H9 (cell line): Measurements from ENCODE around the gene LAIR2. TPM values are rescaled to one million over a fixed set of nuclear protein-coding genes. Genes with fewer than 3 reads are reported as not detected.

ENCODE experiments used
- DNase-seq: peaks from one replicate; pipeline ENCODE4 v3.0.0-alpha.2; 2017
- H2AFZ ChIP-seq: one replicate; pipeline ENCODE4 v1.6.1; 2013; ENCODE audit warnings: mild to moderate bottlenecking, low read length, control low read depth, moderate library complexity
- H2AK5ac ChIP-seq: 2 replicates; pipeline ENCODE4 v1.6.1; 2013; ENCODE audit warnings: low read length, control low read depth, mixed read lengths; ENCODE audit not compliant: insufficient read length
- H2BK120ac ChIP-seq: one replicate; pipeline ENCODE4 v1.6.1; 2013; ENCODE audit warnings: low read depth, mild to moderate bottlenecking, low read length, control low read depth, inconsistent platforms; ENCODE audit not compliant: poor library complexity, severe bottlenecking
- H2BK12ac ChIP-seq: 2 replicates; pipeline ENCODE4 v1.6.1; 2013; ENCODE audit warnings: low read length, control low read depth, mixed read lengths, low read depth; ENCODE audit not compliant: insufficient read length
- H2BK15ac ChIP-seq: 2 replicates; pipeline ENCODE4 v1.6.1; 2013; ENCODE audit warnings: low read depth, low read length, control low read depth
- H2BK20ac ChIP-seq: one replicate; pipeline ENCODE4 v1.6.1; 2013; ENCODE audit warnings: low read depth, mild to moderate bottlenecking, low read length, control low read depth, inconsistent platforms; ENCODE audit not compliant: poor library complexity, severe bottlenecking
- H2BK5ac ChIP-seq: 2 replicates; pipeline ENCODE4 v1.6.1; 2013; ENCODE audit warnings: low read length, control low read depth, mixed read lengths; ENCODE audit not compliant: insufficient read length
- H3K14ac ChIP-seq: 2 replicates; pipeline ENCODE4 v1.6.1; 2013; ENCODE audit warnings: low read length, control low read depth; ENCODE audit not compliant: insufficient read depth
- H3K18ac ChIP-seq: 2 replicates; pipeline ENCODE4 v1.6.1; 2013; ENCODE audit warnings: low read depth, mild to moderate bottlenecking, mixed read lengths, low read length, control low read depth; ENCODE audit not compliant: insufficient read length
- H3K23ac ChIP-seq: 2 replicates; pipeline ENCODE4 v1.6.1; 2013; ENCODE audit warnings: low read length, control low read depth, mixed read lengths, low read depth; ENCODE audit not compliant: insufficient read length
- H3K23me2 ChIP-seq: 2 replicates; pipeline ENCODE4 v1.6.1; 2013; ENCODE audit warnings: low read depth, mild to moderate bottlenecking, mixed read lengths, low read length, control low read depth; ENCODE audit not compliant: insufficient read length, poor library complexity, severe bottlenecking
- H3K27ac ChIP-seq: 2 replicates; pipeline ENCODE4 v1.5.1; 2013; ENCODE audit warnings: low read length, control low read depth, mixed read lengths, low read depth; ENCODE audit not compliant: insufficient read length
- H3K27me3 ChIP-seq: 2 replicates; pipeline ENCODE4 v1.6.1; 2013; ENCODE audit warnings: low read length, control low read depth, inconsistent platforms; ENCODE audit not compliant: insufficient read depth
- H3K4ac ChIP-seq: 2 replicates; pipeline ENCODE4 v1.6.1; 2013; ENCODE audit warnings: low read depth, mild to moderate bottlenecking, control low read depth, inconsistent platforms, low read length, moderate library complexity
- H3K4me1 ChIP-seq: 2 replicates; pipeline ENCODE4 v1.6.1; 2013; ENCODE audit warnings: low read length, control low read depth, inconsistent platforms; ENCODE audit not compliant: insufficient read depth
- H3K4me2 ChIP-seq: 2 replicates; pipeline ENCODE4 v1.6.1; 2013; ENCODE audit warnings: low read length, control low read depth, mixed read lengths; ENCODE audit not compliant: insufficient read length, insufficient read depth
- H3K56ac ChIP-seq: 2 replicates; pipeline ENCODE4 v1.6.1; 2013; ENCODE audit warnings: low read depth, mild to moderate bottlenecking, mixed read lengths, low read length, control low read depth; ENCODE audit not compliant: insufficient read length
- H3K79me1 ChIP-seq: 2 replicates; pipeline ENCODE4 v1.6.1; 2013; ENCODE audit warnings: low read depth, mild to moderate bottlenecking, moderate library complexity, low read length, control low read depth, inconsistent platforms; ENCODE audit not compliant: insufficient read depth, poor library complexity, severe bottlenecking
- H3K79me2 ChIP-seq: 2 replicates; pipeline ENCODE4 v1.6.1; 2013; ENCODE audit warnings: low read length, control low read depth, inconsistent platforms; ENCODE audit not compliant: insufficient read depth
- H3K9ac ChIP-seq: 2 replicates; pipeline ENCODE4 v1.6.1; 2013; ENCODE audit warnings: low read length, control low read depth, mixed read lengths; ENCODE audit not compliant: insufficient read length; ENCODE audit errors: extremely low read depth
- H3K9me3 ChIP-seq: one replicate; pipeline ENCODE4 v1.6.1; 2013; ENCODE audit warnings: low read depth, low read length, inconsistent platforms; ENCODE audit not compliant: control insufficient read depth
- H3T11ph ChIP-seq: one replicate; pipeline ENCODE4 v1.6.1; 2013; ENCODE audit warnings: mild to moderate bottlenecking, low read length, control low read depth, inconsistent platforms
- H4K20me1 ChIP-seq: one replicate; pipeline ENCODE4 v1.6.1; 2013; ENCODE audit not compliant: control insufficient read depth, insufficient read length, insufficient read depth
- H4K5ac ChIP-seq: 2 replicates; pipeline ENCODE4 v1.6.1; 2013; ENCODE audit warnings: low read depth, mild to moderate bottlenecking, mixed read lengths, low read length, control low read depth; ENCODE audit not compliant: insufficient read length
- H4K8ac ChIP-seq: replicated peaks from 2 replicates; pipeline ENCODE4 v1.6.1; 2013; ENCODE audit warnings: low read length, control low read depth, mixed read lengths, low read depth; ENCODE audit not compliant: insufficient read length
- H4K91ac ChIP-seq: 2 replicates; pipeline ENCODE4 v1.6.1; 2013; ENCODE audit warnings: low read depth, mild to moderate bottlenecking, moderate library complexity, mixed read lengths, low read length, control low read depth; ENCODE audit not compliant: insufficient read length
- H3K27ac Mint-ChIP-seq, 3 experiments: 2 replicates in 2 of 3; 3 replicates in 1 of 3; pipeline ENCODE4 v1.8.0; 2020 to 2021; ENCODE audit warnings: mixed read lengths in 3 of 3, mild to moderate bottlenecking in 1 of 3, moderate library complexity in 1 of 3
- H3K27me3 Mint-ChIP-seq: 2 replicates; pipeline ENCODE4 v1.8.0; 2021; ENCODE audit warnings: low read depth, mild to moderate bottlenecking, moderate library complexity, mixed read lengths
- H3K36me3 Mint-ChIP-seq, 3 experiments: 2 replicates in 2 of 3; 3 replicates in 1 of 3; pipeline ENCODE4 v1.8.0; 2020 to 2021; ENCODE audit warnings: low read depth in 3 of 3, mixed read lengths in 3 of 3; ENCODE audit not compliant: insufficient read depth in 1 of 3
- H3K4me1 Mint-ChIP-seq, 2 experiments: 2 replicates each; pipeline ENCODE4 v1.8.0; 2020; ENCODE audit warnings: mixed read lengths in 2 of 2
- H3K4me3 Mint-ChIP-seq, 2 experiments: 2 replicates in 1 of 2; 3 replicates in 1 of 2; pipeline ENCODE4 v1.8.0; 2020 to 2021; ENCODE audit warnings: mild to moderate bottlenecking in 2 of 2, mixed read lengths in 2 of 2, moderate library complexity in 1 of 2
- H3K9me3 Mint-ChIP-seq, 2 experiments: 2 replicates in 1 of 2; 3 replicates in 1 of 2; pipeline ENCODE4 v1.8.0; 2020; ENCODE audit warnings: mild to moderate bottlenecking in 2 of 2, mixed read lengths in 2 of 2, moderate library complexity in 1 of 2
- CTCF ChIP-seq: fragments of 200-600 bp; sonication (generic); conservative IDR thresholded peaks from 3 replicates; pipeline ENCODE4 v1.8.0; 2021; ENCODE audit warnings: antibody characterized with exemption, mild to moderate bottlenecking
- WGBS: extraction: QIAGEN DNeasy Blood & Tissue Kit; methylation state at CpG from one replicate; pipeline ENCODE4 v1.1.7; 2013; ENCODE audit warnings: missing lambda C conversion rate, low lambda C conversion rate, mixed read lengths; ENCODE audit not compliant: insufficient read length; ENCODE audit errors: extremely low coverage; 5-methylcytosine and 5-hydroxymethylcytosine counted together
- total RNA-seq: library from RNA; stranded (reverse); gene quantifications from 2 replicates; pipeline ENCODE4 v1.2.1, GENCODE V29; 2021

Gene LAIR2
- total RNA-seq, 1 experiment from 2014 or later, result not detected

DNA sequence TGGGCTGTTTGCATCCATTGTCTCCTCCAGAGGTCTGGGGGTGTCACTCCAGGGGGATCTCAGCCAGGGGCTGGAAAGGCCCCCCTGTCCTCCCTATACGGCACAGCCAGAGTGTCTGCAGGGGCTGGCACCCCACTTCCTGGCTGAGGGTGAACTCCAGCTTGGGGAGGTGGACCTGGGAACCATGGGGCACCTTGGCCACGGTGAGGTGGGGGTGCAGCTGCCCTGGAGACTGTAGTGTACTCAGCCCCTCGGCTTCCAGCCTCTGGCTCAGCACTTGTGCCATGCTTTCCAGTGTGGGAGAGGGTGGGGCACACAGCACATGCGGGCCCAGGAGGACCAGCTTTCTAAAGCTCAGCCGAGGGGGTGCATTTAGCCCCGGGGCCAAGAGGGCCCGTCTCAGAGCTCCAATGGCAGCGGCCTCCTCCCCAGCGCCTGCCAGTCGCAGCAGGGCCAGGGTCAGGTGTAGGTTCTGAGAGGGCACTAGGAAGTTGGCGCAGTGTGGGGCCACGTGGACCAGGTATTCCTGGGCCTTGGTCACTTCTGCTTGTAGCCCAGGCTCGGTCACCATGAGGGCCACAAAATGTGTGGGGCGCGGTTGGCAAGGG, 40.5 kb upstream of the LAIR2 start:
- TF ChIP-seq CTCF, result no peak
- H4K8ac ChIP-seq, result no peak overlapping the region
- H3K79me2 ChIP-seq, result no peaks in the 10 kb centered on the region
- H3K4me1 ChIP-seq, result no peaks in the 10 kb centered on the region
- H2BK15ac ChIP-seq, result no peak overlapping the region
- no peak overlapping the region for H3K27ac ChIP-seq
- H3T11ph ChIP-seq, result no peak overlapping the region
- no peaks in the 10 kb centered on the region for H3K79me1 ChIP-seq
- H3K18ac ChIP-seq, result no peak overlapping the region
- H4K5ac ChIP-seq, result no peak overlapping the region
- no peak overlapping the region for H2BK12ac ChIP-seq
- H3K36me3 Mint-ChIP-seq, result peaks cover 21 to 44% (median 44%) of the 10 kb centered on the region in 3 experiments; a peak in 6 of 7 replicates
- peaks cover 11% of the 10 kb centered on the region for H3K23me2 ChIP-seq
- no peak overlapping the region for H3K9ac ChIP-seq
- peak overlapping the region; percentile 58 to 73 for H3K4me3 Mint-ChIP-seq
- H3K56ac ChIP-seq, result no peak overlapping the region
- WGBS, result no CpG with 5 or more reads among the region's 15 CpGs
- H3K4me1 Mint-ChIP-seq, result peaks cover 7% of the 10 kb centered on the region in 2 experiments; a peak in 3 of 4 replicates
- no peak overlapping the region for H2BK120ac ChIP-seq
- peak overlapping the region in 1 of 3 experiments; percentile 45; a peak in 2 of 7 replicates for H3K27ac Mint-ChIP-seq
- H3K14ac ChIP-seq, result no peak overlapping the region
- no peaks in the 10 kb centered on the region for H4K20me1 ChIP-seq
- no peak overlapping the region for H2BK20ac ChIP-seq
- no peaks in the 10 kb centered on the region; the same call in 1 of the 2 replicates for H3K27me3 ChIP-seq
- no peak overlapping the region for H4K91ac ChIP-seq
- H3K4ac ChIP-seq, result no peak overlapping the region
- no peak overlapping the region for H2BK5ac ChIP-seq
- H2AFZ ChIP-seq, result no peak overlapping the region
- DNase-seq, result peak; percentile 40
- no peak overlapping the region for H3K23ac ChIP-seq
- H3K4me2 ChIP-seq, result no peak overlapping the region
- no peak overlapping the region for H2AK5ac ChIP-seq
- peaks cover 14% of the 10 kb centered on the region for H3K27me3 Mint-ChIP-seq
- H3K9me3 ChIP-seq, result no peaks in the 10 kb centered on the region
- peaks cover 2 to 3% of the 10 kb centered on the region in 2 experiments; a peak in 1 of 5 replicates for H3K9me3 Mint-ChIP-seq
